K562 (cell line): ENCODE measurements around the gene TAL1. TPM values are rescaled to one million over a fixed set of nuclear protein-coding genes. Genes with fewer than 3 reads are reported as not detected.

ENCODE experiments used
- BRF2 ChIP-seq: IDR thresholded peaks from 3 replicates; pipeline ENCODE4 v1.6.1; 2011; ENCODE audit warnings: borderline replicate concordance, mild to moderate bottlenecking; ENCODE audit not compliant: insufficient read length, insufficient read depth
- CCAR2 ChIP-seq: fragments of 200-400 bp; formaldehyde crosslinking; IDR thresholded peaks from 2 replicates; pipeline ENCODE4 v1.6.1; 2017; ENCODE audit warnings: mild to moderate bottlenecking, low read depth, low read length
- HMG20A ChIP-seq: fragments of 450-650 bp; formaldehyde crosslinking; conservative IDR thresholded peaks from 2 replicates; pipeline ENCODE4 v1.4.0; 2020; ENCODE audit warnings: mild to moderate bottlenecking, mixed read lengths
- ID3 ChIP-seq, 2 experiments: fragments of 250-450 bp in 1 of 2; fragments of 450-650 bp in 1 of 2; sonication (Bioruptor Pico) in 1 of 2; IDR thresholded peaks; 2 replicates each; pipeline versions ENCODE4 v1.6.1 to v1.8.0; 2016 to 2021; ENCODE audit warnings: mild to moderate bottlenecking in 2 of 2, moderate library complexity in 2 of 2, missing compliant biosample characterization in 1 of 2, missing genetic modification characterization in 1 of 2
- ILK ChIP-seq: fragments of 450-650 bp; IDR thresholded peaks from 2 replicates; pipeline ENCODE4 v1.6.1; 2016; ENCODE audit warnings: missing genetic modification characterization, low read depth, mild to moderate bottlenecking, missing compliant biosample characterization, moderate library complexity, borderline replicate concordance
- MCM5 ChIP-seq: fragments of 450-650 bp; IDR thresholded peaks from 2 replicates; pipeline ENCODE4 v1.6.1; 2016; ENCODE audit warnings: low read depth
- MIER1 ChIP-seq: fragments of 450-650 bp; IDR thresholded peaks from 2 replicates; pipeline ENCODE4 v1.6.1; 2016; ENCODE audit warnings: antibody characterized with exemption, mild to moderate bottlenecking, low read depth
- RBM25 ChIP-seq: fragments of 200-400 bp; formaldehyde crosslinking; IDR thresholded peaks from 2 replicates; pipeline ENCODE4 v1.6.1; 2018; ENCODE audit warnings: low read length, low read depth, moderate library complexity; ENCODE audit not compliant: severe bottlenecking
- SRSF1 ChIP-seq: fragments of 200-400 bp; formaldehyde crosslinking; IDR thresholded peaks from 2 replicates; pipeline ENCODE4 v1.6.1; 2017; ENCODE audit warnings: mild to moderate bottlenecking, low read depth, low read length, moderate library complexity
- TEAD1 ChIP-seq, 2 experiments: fragments of 450-650 bp in 1 of 2; sonication (generic) in 1 of 2; formaldehyde crosslinking; IDR thresholded peaks; 2 replicates each; pipeline versions ENCODE4 v1.4.0 to v1.8.0; 2020 to 2022; ENCODE audit warnings: mild to moderate bottlenecking in 2 of 2, missing genetic modification reagents in 1 of 2
- YBX1 ChIP-seq: fragments of 450-650 bp; IDR thresholded peaks from 2 replicates; pipeline ENCODE4 v1.7.1; 2016; ENCODE audit warnings: mild to moderate bottlenecking
- ZC3H8 ChIP-seq: fragments of 450-650 bp; IDR thresholded peaks from 2 replicates; pipeline ENCODE4 v1.6.1; 2017
- ZHX1 ChIP-seq: fragments of 150-350 bp; conservative IDR thresholded peaks from 2 replicates; pipeline ENCODE4 v1.6.1; 2014; ENCODE audit warnings: low read length
- ZNF212 ChIP-seq: fragments of 450-650 bp; formaldehyde crosslinking; IDR thresholded peaks from 2 replicates; pipeline ENCODE4 v1.4.0; 2020; ENCODE audit warnings: mild to moderate bottlenecking
- polyA plus RNA-seq, 8 experiments: library from polyadenylated mRNA; depleted of rRNA in 4 of 8; stranded (reverse) in 5 of 8; unstranded in 3 of 8; fragments of >200 nt; fragmentation: Nextera tagmentation in 2 of 8; fragmentation: Illumina TruSeq in 1 of 8; extraction: Ambion mirVana in 2 of 8; extraction: Trizol in 1 of 8; gene quantifications; 2 replicates each; pipeline versions ENCODE4 v1.2.1 to v1.2.3, GENCODE V29; 2011 to 2014; ENCODE audit warnings: inconsistent platforms in 1 of 8, missing spikeins in 1 of 8
- total RNA-seq, 7 experiments: library from RNA; depleted of rRNA in 6 of 7; stranded (reverse); fragments of >200 nt in 6 of 7; fragmentation: Illumina TruSeq in 2 of 7; extraction: Trizol in 2 of 7; gene quantifications; 2 replicates each; pipeline versions ENCODE4 v1.2.1 to v1.2.3, GENCODE V29; 2011 to 2021; ENCODE audit warnings: low replicate concordance in 1 of 7
- TF ChIP-seq, protein P1 (sequence below): fragments of 450-650 bp; IDR thresholded peaks from 2 replicates; pipeline ENCODE4 v1.6.1; 2017; ENCODE audit warnings: antibody characterized with exemption, mild to moderate bottlenecking

Gene TAL1
- total and polyA plus RNA-seq, 9 of the 15 experiments (the other 6 are each of a cell fraction or from before 2014, with no cell fraction given) = 18.5 to 106 (median 59.7) TPM

DNA sequence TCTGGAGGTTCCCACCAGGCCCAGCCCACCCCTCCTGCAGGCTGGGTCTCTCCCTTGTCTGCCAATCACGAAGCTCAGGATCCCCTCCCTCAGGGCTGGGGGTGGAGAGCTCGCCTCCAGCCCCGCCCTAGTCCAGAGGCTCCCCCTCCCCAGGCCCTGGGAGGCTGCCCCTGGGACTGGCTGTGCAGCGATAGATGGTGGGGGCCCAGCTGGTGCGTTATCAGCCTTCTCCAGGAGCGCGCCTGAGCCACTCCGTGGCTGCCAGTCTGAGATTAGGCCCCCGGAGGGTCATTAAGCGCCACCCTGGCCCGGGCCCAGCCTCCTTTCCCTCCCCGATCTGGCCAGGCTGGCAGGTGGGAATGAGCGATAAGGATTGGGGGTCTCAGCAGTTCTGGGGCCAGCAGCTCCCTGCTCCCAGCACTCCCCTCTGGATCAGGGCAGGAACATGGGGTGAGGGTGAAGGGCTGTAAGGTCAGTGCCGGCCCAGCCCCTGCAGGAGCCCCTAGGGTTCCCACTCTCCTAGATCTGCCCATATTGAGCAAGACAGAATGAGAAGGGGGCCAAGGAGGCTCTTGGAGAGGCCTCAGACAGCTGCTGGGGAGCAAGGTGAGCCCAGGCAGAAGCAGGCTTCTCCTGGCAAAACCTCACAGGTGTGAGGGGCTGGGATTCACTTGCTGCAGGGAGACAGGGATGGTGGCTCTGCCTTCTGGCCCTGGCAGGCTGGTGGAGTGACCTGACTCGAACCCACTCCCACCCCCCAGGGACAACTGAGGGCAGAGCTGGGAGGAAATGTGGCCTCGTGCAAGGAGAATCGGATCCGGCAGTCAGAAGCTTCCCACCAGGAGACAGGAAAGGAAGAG is 50.7 kb downstream of the TAL1 start (continued):
- TF ChIP-seq RBM25 (no peak), MIER1 (no peak; the same call in none of the 2 replicates), YBX1 (no peak; the same call in 1 of the 2 replicates), MCM5 (no peak), ID3 (CRISPR knock-in tag; IDR thresholded peaks at IDR 0.05) (no peak), ID3 (tag; IDR thresholded peaks at IDR 0.05) (peak; percentile 99), TEAD1 (CRISPR knock-in tag; IDR thresholded peaks at IDR 0.05) (peak; percentile 98 to 99), SRSF1 (no peak), ZC3H8 (peak; percentile 90; the same call in 1 of the 2 replicates), CCAR2 (peak; percentile 80; the same call in 1 of the 2 replicates), ZHX1 (no peak), ZNF212 (CRISPR knock-in tag) (peak; percentile 94), ILK (tag) (no peak), HMG20A (0 out of 2 replicates have a peak, but pooled peaks have one; percentile 55), BRF2 (no peak)
- TF ChIP-seq, protein P1, sequence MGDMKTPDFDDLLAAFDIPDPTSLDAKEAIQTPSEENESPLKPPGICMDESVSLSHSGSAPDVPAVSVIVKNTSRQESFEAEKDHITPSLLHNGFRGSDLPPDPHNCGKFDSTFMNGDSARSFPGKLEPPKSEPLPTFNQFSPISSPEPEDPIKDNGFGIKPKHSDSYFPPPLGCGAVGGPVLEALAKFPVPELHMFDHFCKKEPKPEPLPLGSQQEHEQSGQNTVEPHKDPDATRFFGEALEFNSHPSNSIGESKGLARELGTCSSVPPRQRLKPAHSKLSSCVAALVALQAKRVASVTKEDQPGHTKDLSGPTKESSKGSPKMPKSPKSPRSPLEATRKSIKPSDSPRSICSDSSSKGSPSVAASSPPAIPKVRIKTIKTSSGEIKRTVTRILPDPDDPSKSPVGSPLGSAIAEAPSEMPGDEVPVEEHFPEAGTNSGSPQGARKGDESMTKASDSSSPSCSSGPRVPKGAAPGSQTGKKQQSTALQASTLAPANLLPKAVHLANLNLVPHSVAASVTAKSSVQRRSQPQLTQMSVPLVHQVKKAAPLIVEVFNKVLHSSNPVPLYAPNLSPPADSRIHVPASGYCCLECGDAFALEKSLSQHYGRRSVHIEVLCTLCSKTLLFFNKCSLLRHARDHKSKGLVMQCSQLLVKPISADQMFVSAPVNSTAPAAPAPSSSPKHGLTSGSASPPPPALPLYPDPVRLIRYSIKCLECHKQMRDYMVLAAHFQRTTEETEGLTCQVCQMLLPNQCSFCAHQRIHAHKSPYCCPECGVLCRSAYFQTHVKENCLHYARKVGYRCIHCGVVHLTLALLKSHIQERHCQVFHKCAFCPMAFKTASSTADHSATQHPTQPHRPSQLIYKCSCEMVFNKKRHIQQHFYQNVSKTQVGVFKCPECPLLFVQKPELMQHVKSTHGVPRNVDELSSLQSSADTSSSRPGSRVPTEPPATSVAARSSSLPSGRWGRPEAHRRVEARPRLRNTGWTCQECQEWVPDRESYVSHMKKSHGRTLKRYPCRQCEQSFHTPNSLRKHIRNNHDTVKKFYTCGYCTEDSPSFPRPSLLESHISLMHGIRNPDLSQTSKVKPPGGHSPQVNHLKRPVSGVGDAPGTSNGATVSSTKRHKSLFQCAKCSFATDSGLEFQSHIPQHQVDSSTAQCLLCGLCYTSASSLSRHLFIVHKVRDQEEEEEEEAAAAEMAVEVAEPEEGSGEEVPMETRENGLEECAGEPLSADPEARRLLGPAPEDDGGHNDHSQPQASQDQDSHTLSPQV = peak; percentile 66
